ENCODE data around the gene FAM222A. TPM values are rescaled to one million over a fixed set of nuclear protein-coding genes. Genes with fewer than 3 reads are reported as not detected.

FAM222A gene
- total RNA-seq, 1 experiment from 2014 or later: 1.6 TPM

DNA sequence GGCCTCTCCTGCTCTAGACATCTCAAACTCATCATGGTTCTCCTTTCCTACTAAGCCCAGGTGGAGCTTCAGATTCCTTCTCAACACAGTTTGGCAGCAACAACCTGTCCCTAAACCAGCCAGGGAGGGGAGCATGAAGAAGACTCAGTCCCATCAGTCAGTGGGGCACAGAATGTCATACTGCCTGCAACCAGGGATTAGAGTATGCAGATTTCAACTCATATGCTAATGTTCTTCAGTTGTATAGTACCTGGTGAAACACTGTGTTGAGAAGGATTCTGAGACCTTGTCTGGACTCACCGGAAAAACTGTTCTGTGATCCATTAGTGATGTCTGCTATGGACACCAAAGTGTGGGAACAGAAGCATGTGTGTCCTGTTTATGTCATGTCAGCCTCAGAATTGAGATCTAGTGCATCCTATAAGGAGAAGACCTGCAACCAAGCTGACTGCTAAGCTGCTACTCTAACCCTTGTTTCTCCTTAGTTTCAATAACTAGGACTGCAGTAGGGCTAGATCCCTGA, 76.0 kb downstream of the FAM222A start:
- H3K27ac Mint-ChIP-seq: no peak overlapping the region
- peaks cover 3% of the 10 kb centered on the region; the same call in 1 of the 2 replicates for H3K4me1 Mint-ChIP-seq
- TF ChIP-seq, protein P1, sequence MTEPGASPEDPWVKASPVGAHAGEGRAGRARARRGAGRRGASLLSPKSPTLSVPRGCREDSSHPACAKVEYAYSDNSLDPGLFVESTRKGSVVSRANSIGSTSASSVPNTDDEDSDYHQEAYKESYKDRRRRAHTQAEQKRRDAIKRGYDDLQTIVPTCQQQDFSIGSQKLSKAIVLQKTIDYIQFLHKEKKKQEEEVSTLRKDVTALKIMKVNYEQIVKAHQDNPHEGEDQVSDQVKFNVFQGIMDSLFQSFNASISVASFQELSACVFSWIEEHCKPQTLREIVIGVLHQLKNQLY (CRISPR knock-in tag; IDR thresholded peaks at IDR 0.05): no peak
- no peak for TF ChIP-seq FOXK1 (CRISPR knock-in tag; IDR thresholded peaks at IDR 0.05)
- TF ChIP-seq RELA (CRISPR knock-in tag; IDR thresholded peaks at IDR 0.05; ENCODE audit: borderline replicate concordance): no peak
- TF ChIP-seq CREB1 (CRISPR knock-in tag; IDR thresholded peaks at IDR 0.05): no peak
- no peak for TF ChIP-seq SMAD3 (CRISPR knock-in tag; IDR thresholded peaks at IDR 0.05; ENCODE audit: borderline replicate concordance)
- TF ChIP-seq, protein P2, sequence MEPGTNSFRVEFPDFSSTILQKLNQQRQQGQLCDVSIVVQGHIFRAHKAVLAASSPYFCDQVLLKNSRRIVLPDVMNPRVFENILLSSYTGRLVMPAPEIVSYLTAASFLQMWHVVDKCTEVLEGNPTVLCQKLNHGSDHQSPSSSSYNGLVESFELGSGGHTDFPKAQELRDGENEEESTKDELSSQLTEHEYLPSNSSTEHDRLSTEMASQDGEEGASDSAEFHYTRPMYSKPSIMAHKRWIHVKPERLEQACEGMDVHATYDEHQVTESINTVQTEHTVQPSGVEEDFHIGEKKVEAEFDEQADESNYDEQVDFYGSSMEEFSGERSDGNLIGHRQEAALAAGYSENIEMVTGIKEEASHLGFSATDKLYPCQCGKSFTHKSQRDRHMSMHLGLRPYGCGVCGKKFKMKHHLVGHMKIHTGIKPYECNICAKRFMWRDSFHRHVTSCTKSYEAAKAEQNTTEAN (CRISPR knock-in tag; IDR thresholded peaks at IDR 0.05): no peak
- TF ChIP-seq FOXP1 (CRISPR knock-in tag; IDR thresholded peaks at IDR 0.05; ENCODE audit: borderline replicate concordance): no peak
- TF ChIP-seq, protein P3, sequence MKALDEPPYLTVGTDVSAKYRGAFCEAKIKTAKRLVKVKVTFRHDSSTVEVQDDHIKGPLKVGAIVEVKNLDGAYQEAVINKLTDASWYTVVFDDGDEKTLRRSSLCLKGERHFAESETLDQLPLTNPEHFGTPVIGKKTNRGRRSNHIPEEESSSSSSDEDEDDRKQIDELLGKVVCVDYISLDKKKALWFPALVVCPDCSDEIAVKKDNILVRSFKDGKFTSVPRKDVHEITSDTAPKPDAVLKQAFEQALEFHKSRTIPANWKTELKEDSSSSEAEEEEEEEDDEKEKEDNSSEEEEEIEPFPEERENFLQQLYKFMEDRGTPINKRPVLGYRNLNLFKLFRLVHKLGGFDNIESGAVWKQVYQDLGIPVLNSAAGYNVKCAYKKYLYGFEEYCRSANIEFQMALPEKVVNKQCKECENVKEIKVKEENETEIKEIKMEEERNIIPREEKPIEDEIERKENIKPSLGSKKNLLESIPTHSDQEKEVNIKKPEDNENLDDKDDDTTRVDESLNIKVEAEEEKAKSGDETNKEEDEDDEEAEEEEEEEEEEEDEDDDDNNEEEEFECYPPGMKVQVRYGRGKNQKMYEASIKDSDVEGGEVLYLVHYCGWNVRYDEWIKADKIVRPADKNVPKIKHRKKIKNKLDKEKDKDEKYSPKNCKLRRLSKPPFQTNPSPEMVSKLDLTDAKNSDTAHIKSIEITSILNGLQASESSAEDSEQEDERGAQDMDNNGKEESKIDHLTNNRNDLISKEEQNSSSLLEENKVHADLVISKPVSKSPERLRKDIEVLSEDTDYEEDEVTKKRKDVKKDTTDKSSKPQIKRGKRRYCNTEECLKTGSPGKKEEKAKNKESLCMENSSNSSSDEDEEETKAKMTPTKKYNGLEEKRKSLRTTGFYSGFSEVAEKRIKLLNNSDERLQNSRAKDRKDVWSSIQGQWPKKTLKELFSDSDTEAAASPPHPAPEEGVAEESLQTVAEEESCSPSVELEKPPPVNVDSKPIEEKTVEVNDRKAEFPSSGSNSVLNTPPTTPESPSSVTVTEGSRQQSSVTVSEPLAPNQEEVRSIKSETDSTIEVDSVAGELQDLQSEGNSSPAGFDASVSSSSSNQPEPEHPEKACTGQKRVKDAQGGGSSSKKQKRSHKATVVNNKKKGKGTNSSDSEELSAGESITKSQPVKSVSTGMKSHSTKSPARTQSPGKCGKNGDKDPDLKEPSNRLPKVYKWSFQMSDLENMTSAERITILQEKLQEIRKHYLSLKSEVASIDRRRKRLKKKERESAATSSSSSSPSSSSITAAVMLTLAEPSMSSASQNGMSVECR (CRISPR knock-in tag; IDR thresholded peaks at IDR 0.05; ENCODE audit: borderline replicate concordance): no peak
- TF ChIP-seq HMGA2 (CRISPR knock-in tag; IDR thresholded peaks at IDR 0.05): no peak
- no peak for TF ChIP-seq NR2C2 (CRISPR knock-in tag; IDR thresholded peaks at IDR 0.05)
- TF ChIP-seq, protein P4, sequence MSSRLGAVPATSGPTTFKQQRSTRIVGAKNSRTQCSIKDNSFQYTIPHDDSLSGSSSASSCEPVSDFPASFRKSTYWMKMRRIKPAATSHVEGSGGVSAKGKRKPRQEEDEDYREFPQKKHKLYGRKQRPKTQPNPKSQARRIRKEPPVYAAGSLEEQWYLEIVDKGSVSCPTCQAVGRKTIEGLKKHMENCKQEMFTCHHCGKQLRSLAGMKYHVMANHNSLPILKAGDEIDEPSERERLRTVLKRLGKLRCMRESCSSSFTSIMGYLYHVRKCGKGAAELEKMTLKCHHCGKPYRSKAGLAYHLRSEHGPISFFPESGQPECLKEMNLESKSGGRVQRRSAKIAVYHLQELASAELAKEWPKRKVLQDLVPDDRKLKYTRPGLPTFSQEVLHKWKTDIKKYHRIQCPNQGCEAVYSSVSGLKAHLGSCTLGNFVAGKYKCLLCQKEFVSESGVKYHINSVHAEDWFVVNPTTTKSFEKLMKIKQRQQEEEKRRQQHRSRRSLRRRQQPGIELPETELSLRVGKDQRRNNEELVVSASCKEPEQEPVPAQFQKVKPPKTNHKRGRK (CRISPR knock-in tag; IDR thresholded peaks at IDR 0.05; ENCODE audit: borderline replicate concordance): no peak
- TF ChIP-seq, protein P5, sequence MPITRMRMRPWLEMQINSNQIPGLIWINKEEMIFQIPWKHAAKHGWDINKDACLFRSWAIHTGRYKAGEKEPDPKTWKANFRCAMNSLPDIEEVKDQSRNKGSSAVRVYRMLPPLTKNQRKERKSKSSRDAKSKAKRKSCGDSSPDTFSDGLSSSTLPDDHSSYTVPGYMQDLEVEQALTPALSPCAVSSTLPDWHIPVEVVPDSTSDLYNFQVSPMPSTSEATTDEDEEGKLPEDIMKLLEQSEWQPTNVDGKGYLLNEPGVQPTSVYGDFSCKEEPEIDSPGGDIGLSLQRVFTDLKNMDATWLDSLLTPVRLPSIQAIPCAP (CRISPR knock-in tag; IDR thresholded peaks at IDR 0.05): no peak
- TF ChIP-seq ZNF121 (CRISPR knock-in tag; IDR thresholded peaks at IDR 0.05): no peak
- H3K4me3 Mint-ChIP-seq: no peak overlapping the region
- no peaks in the 10 kb centered on the region for H3K9me3 Mint-ChIP-seq
- DNase-seq (ENCODE audit: low spot score) (no peak), ATAC-seq (no peak)
- ChIA-PET CTCF (no interaction called here), POLR2A (no interaction called here)
- no peaks in the 10 kb centered on the region; the same call in none of the 2 replicates for H3K27me3 Mint-ChIP-seq (ENCODE audit: low read depth)
- H3K36me3 Mint-ChIP-seq: no peaks in the 10 kb centered on the region

DNA sequence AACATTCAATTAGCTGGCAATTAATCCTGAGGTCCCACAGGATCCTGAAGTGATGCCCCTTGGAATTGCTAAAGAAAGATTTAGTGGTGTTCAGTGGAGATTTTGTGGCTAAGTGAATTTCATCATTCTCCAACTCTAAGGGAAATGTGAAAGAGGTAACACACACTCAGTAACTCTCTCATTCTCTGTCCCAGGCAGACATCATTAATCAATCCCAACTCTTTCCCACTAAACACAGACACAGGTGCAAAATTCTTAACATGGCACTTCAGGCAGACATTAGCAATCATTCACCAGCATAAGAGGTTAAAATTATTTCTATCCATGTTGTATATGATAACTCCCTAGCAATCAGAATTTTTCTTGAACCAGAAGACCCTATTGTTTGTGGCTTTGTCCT, 79.4 kb downstream of the FAM222A start:
- POLR2A ChIA-PET: interaction anchor here (0.5 kb wide), 1 partner anchor 1718 kb away, joined by 4 read pairs; no protein-coding TSS in a partner anchor
- CTCF ChIA-PET: interaction anchor here (1.5 kb wide), 1 partner anchor 13 kb away, joined by 4 read pairs; no protein-coding TSS in a partner anchor
- TF ChIP-seq, protein P6, sequence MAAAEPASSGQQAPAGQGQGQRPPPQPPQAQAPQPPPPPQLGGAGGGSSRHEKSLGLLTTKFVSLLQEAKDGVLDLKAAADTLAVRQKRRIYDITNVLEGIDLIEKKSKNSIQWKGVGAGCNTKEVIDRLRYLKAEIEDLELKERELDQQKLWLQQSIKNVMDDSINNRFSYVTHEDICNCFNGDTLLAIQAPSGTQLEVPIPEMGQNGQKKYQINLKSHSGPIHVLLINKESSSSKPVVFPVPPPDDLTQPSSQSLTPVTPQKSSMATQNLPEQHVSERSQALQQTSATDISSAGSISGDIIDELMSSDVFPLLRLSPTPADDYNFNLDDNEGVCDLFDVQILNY (CRISPR knock-in tag; IDR thresholded peaks at IDR 0.05): no peak
- TF ChIP-seq NFATC4 (CRISPR knock-in tag; IDR thresholded peaks at IDR 0.05) (no peak), NR3C1 (CRISPR knock-in tag; conservative IDR thresholded peaks at IDR 0.05; ENCODE audit: low read depth) (no peak), ESRRA (CRISPR knock-in tag; IDR thresholded peaks at IDR 0.05; ENCODE audit: borderline replicate concordance) (no peak), CBFB (CRISPR knock-in tag; IDR thresholded peaks at IDR 0.05; ENCODE audit: low read depth) (no peak), JAZF1 (CRISPR knock-in tag; IDR thresholded peaks at IDR 0.05) (no peak), JUN (CRISPR knock-in tag; IDR thresholded peaks at IDR 0.05) (no peak), ZNF263 (CRISPR knock-in tag; IDR thresholded peaks at IDR 0.05; ENCODE audit: low read depth) (no peak)
- TF ChIP-seq, protein P7, sequence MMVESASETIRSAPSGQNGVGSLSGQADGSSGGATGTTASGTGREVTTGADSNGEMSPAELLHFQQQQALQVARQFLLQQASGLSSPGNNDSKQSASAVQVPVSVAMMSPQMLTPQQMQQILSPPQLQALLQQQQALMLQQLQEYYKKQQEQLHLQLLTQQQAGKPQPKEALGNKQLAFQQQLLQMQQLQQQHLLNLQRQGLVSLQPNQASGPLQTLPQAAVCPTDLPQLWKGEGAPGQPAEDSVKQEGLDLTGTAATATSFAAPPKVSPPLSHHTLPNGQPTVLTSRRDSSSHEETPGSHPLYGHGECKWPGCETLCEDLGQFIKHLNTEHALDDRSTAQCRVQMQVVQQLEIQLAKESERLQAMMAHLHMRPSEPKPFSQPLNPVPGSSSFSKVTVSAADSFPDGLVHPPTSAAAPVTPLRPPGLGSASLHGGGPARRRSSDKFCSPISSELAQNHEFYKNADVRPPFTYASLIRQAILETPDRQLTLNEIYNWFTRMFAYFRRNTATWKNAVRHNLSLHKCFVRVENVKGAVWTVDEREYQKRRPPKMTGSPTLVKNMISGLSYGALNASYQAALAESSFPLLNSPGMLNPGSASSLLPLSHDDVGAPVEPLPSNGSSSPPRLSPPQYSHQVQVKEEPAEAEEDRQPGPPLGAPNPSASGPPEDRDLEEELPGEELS (CRISPR knock-in tag; IDR thresholded peaks at IDR 0.05): no peak
- TF ChIP-seq, protein P8, sequence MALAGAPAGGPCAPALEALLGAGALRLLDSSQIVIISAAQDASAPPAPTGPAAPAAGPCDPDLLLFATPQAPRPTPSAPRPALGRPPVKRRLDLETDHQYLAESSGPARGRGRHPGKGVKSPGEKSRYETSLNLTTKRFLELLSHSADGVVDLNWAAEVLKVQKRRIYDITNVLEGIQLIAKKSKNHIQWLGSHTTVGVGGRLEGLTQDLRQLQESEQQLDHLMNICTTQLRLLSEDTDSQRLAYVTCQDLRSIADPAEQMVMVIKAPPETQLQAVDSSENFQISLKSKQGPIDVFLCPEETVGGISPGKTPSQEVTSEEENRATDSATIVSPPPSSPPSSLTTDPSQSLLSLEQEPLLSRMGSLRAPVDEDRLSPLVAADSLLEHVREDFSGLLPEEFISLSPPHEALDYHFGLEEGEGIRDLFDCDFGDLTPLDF (CRISPR knock-in tag; IDR thresholded peaks at IDR 0.05): no peak

More for the DNA sequence above, 79.4 kb downstream of the FAM222A start:
- H3K27ac Mint-ChIP-seq: no peak overlapping the region
- no peaks in the 10 kb centered on the region for H3K9me3 Mint-ChIP-seq
- H3K36me3 Mint-ChIP-seq: no peaks in the 10 kb centered on the region
- DNase-seq (ENCODE audit: low spot score): no peak
- no peak overlapping the region for H3K4me3 Mint-ChIP-seq
- H3K4me1 Mint-ChIP-seq: peaks cover 3% of the 10 kb centered on the region; the same call in 1 of the 2 replicates
- no peaks in the 10 kb centered on the region; the same call in none of the 2 replicates for H3K27me3 Mint-ChIP-seq (ENCODE audit: low read depth)
- ATAC-seq: no peak

All from WTC11 (cell line).